Daoy (cell line): ENCODE data around the gene MYO3B. TPM values are rescaled to one million over a fixed set of nuclear protein-coding genes. Genes with fewer than 3 reads are reported as not detected.
"Not testable (repeated sequence)": the region's sequence is repeated elsewhere in the genome, so short reads cannot be mapped to it uniquely, and the experiment has no call there.

ENCODE experiments used
- DNase-seq: peaks from one replicate; pipeline ENCODE4 v3.0.0-alpha.2; 2015; ENCODE audit warnings: low read depth
- total RNA-seq: library from RNA; depleted of rRNA; stranded (reverse); fragments of >200 nt; shearing (Covaris generic); gene quantifications from 2 replicates; pipeline ENCODE4 v1.2.3, GENCODE V29; 2014

MYO3B gene
- total RNA-seq, 1 experiment from 2014 or later, result not detected

- DNase-seq, result no peak
Observed at GRCh38 chr2:170566138-170566537, 388.2 kb downstream of the MYO3B start.

GRCh38 chr2:170567429-170567828 lies 389.5 kb downstream of the MYO3B start:
- DNase-seq, result no peak

- DNase-seq, result no peak
Observed at GRCh38 chr2:170568511-170568910, 390.6 kb downstream of the MYO3B start.

- no peak for DNase-seq
Observed at GRCh38 chr2:170571612-170572011, 393.7 kb downstream of the MYO3B start.

- DNase-seq, result no peak
Observed at GRCh38 chr2:170573671-170574070, 395.7 kb downstream of the MYO3B start.

- DNase-seq, result no peak
Observed at GRCh38 chr2:170576296-170576695, 398.3 kb downstream of the MYO3B start.

- DNase-seq, result no peak
Observed at GRCh38 chr2:170577356-170577755, 399.4 kb downstream of the MYO3B start.

GRCh38 chr2:170578606-170579005 lies 400.7 kb downstream of the MYO3B start:
- DNase-seq, result no peak

GRCh38 chr2:170579511-170579910 lies 401.6 kb downstream of the MYO3B start:
- DNase-seq, result no peak

- no peak for DNase-seq
Observed at GRCh38 chr2:170582313-170582712, 404.4 kb downstream of the MYO3B start.

- DNase-seq, result no peak
Observed at GRCh38 chr2:170582751-170583463, 405.0 kb downstream of the MYO3B start.

GRCh38 chr2:170585067-170585466 lies 407.1 kb downstream of the MYO3B start:
- no peak for DNase-seq

- no peak for DNase-seq
Observed at GRCh38 chr2:170586571-170587095, 408.7 kb downstream of the MYO3B start.

GRCh38 chr2:170587117-170587516 lies 409.2 kb downstream of the MYO3B start:
- no peak for DNase-seq

GRCh38 chr2:170587922-170588321 lies 410.0 kb downstream of the MYO3B start:
- DNase-seq, result peak; percentile 45

GRCh38 chr2:170588729-170589128 lies 410.8 kb downstream of the MYO3B start:
- no peak for DNase-seq

- DNase-seq, result no peak
Observed at GRCh38 chr2:170596576-170596975, 418.6 kb downstream of the MYO3B start.

GRCh38 chr2:170598067-170598395 lies 420.1 kb downstream of the MYO3B start:
- no peak for DNase-seq

- DNase-seq, result no peak
Observed at GRCh38 chr2:170601489-170601888, 423.5 kb downstream of the MYO3B start.

GRCh38 chr2:170605862-170606261 lies 427.9 kb downstream of the MYO3B start:
- no peak for DNase-seq

GRCh38 chr2:170607171-170607570 lies 429.2 kb downstream of the MYO3B start:
- no peak for DNase-seq

GRCh38 chr2:170610615-170611014 lies 432.7 kb downstream of the MYO3B start:
- no peak for DNase-seq

GRCh38 chr2:170618948-170619347 lies 441.0 kb downstream of the MYO3B start:
- DNase-seq, result not testable (repeated sequence)

GRCh38 chr2:170635094-170635493 lies 457.1 kb downstream of the MYO3B start:
- not testable (repeated sequence) for DNase-seq
